ENCODE measurements around the gene PTPRM. TPM values are rescaled to one million over a fixed set of nuclear protein-coding genes. Genes with fewer than 3 reads are reported as not detected.

Gene PTPRM
- total and polyA plus RNA-seq, 2 of the 4 experiments (the other 2 are of a cell fraction) = 28.3 to 51.2 TPM

GRCh38 chr18:7626922-7627440 is 59.9 kb downstream of the PTPRM start:
- Histone ChIP-seq H3K4me1 (ENCODE audit: control insufficient read depth, insufficient read depth, low read length) (peaks cover 10% of the 10 kb centered on the region), H4K91ac (ENCODE audit: insufficient read depth, low read depth, low read length) (peak overlapping the region; percentile 78), H3K4ac (ENCODE audit: low read depth, low read length) (peak overlapping the region; percentile 83), H3K18ac (ENCODE audit: low read depth, low read length) (peak overlapping the region; percentile 40), H2BK120ac (ENCODE audit: low read depth, low read length) (peak overlapping the region; percentile 93), H3K9me1 (ENCODE audit: insufficient read depth, low read length) (peaks cover 14% of the 10 kb centered on the region), H3K9ac (ENCODE audit: low read depth, low read length) (no peak overlapping the region), H4K20me1 (ENCODE audit: insufficient read depth, low read length) (peaks cover 2% of the 10 kb centered on the region; the same call in 1 of the 2 replicates), H2BK15ac (ENCODE audit: low read depth, low read length) (peak overlapping the region; percentile 21; the same call in 2 of the 3 replicates), H2BK5ac (ENCODE audit: low read depth, low read length, poor library complexity, severe bottlenecking) (peak overlapping the region; percentile 7), H3K56ac (ENCODE audit: extremely low read depth, insufficient read depth, low read length) (no peak overlapping the region), H4K8ac (ENCODE audit: low read depth in 2 of 2, low read length in 2 of 2) (peak overlapping the region in 1 of 2 experiments; percentile 61; a peak in 2 of 4 replicates), H3K27me3 (ENCODE audit: control insufficient read depth, insufficient read depth, low read length) (no peaks in the 10 kb centered on the region), H2BK20ac (ENCODE audit: low read depth, low read length) (peak overlapping the region; percentile 83), H2AFZ (replicated peaks; ENCODE audit: low read length, poor library complexity) (peak overlapping the region; percentile 0), H4K5ac (ENCODE audit: low read depth, low read length) (0 out of 2 replicates have a peak overlapping the region, but pooled peaks have one; percentile 5), H3K4me3 (ENCODE audit: insufficient read depth, low read depth, low read length) (no peak overlapping the region), H3K9me3 (ENCODE audit: control insufficient read depth, insufficient read depth, low read length) (no peaks in the 10 kb centered on the region), H3K36me3 (ENCODE audit: control insufficient read depth, insufficient read depth, low read length) (no peaks in the 10 kb centered on the region), H2AK5ac (ENCODE audit: low read depth, low read length) (peak overlapping the region; percentile 59), H3K27ac (ENCODE audit: insufficient read depth, low read length) (peak overlapping the region; percentile 10; the same call in 1 of the 2 replicates), H3K14ac (replicated peaks; ENCODE audit: low read depth, low read length) (peak overlapping the region; percentile 65), H3K23ac (ENCODE audit: low read depth, low read length) (peak overlapping the region; percentile 10; the same call in 1 of the 2 replicates), H3K4me2 (ENCODE audit: low read depth, low read length) (no peak overlapping the region), H2AK9ac (replicated peaks; ENCODE audit: low read depth, low read length, poor library complexity) (peak overlapping the region; percentile 70), H3K79me1 (ENCODE audit: low read depth in 1 of 2, low read length in 2 of 2) (peaks cover 23 to 57% of the 10 kb centered on the region in 2 experiments)
- dilution Hi-C loops (cut with HindIII; ENCODE audit: low sequenced_read_pairs, unreplicated experiment) = no loop called here
- ATAC-seq (ENCODE audit: low read depth) (peak; percentile 93), DNase-seq (peak; percentile 80)
- POLR2A ChIA-PET (ENCODE audit: unreplicated experiment) = no interaction called here
- WGBS, 2 experiments (ENCODE audit: extremely low coverage in 2 of 2, insufficient read length in 1 of 2) = 73% methylated on average over 2 of the region's 5 CpGs; no CpG with 5 or more reads in 1 of the 2 experiments
- in situ Hi-C loops (cut with MboI; ENCODE audit: low sequenced_read_pairs) = no loop called here
- peak; percentile 86 for TF ChIP-seq CEBPB (IDR thresholded peaks at IDR 0.05; ENCODE audit: low read depth, low read length)
- no peak for TF ChIP-seq NFE2L2 (IDR thresholded peaks at IDR 0.05; ENCODE audit: low read depth, low read length)
- TF ChIP-seq FOS (IDR thresholded peaks at IDR 0.05; ENCODE audit: low read depth, low read length) = peak; percentile 36; the same call in 1 of the 2 replicates
- peak; percentile 49 for TF ChIP-seq RAD21 (IDR thresholded peaks at IDR 0.05; ENCODE audit: low read length)
- TF ChIP-seq CTCF (conservative IDR thresholded peaks at IDR 0.05; ENCODE audit: low read depth, low read length) = peak; percentile 49
- TF ChIP-seq RCOR1 (IDR thresholded peaks at IDR 0.05; ENCODE audit: insufficient replicate concordance, low read length) = no peak
- BruUV-seq (replicated peaks) = no TSS peak
- CTCF ChIA-PET = interaction anchor here (0.6 kb wide), 1 partner anchor 10 kb away, joined by 3 read pairs; no protein-coding TSS in a partner anchor
- intact Hi-C loops (cut with micrococcal nuclease) = no loop called here
